K562 (cell line): ENCODE measurements around the gene KMT2E. TPM values are rescaled to one million over a fixed set of nuclear protein-coding genes. Genes with fewer than 3 reads are reported as not detected.

Source experiments
- ATAC-seq: fragments of 200-7000 bp; cut with Tn5 transposase; 3 replicates; pipeline ENCODE4 v1.9.1; 2020; ENCODE audit warnings: moderate library complexity
- BruUV-seq: library from RNA; stranded (reverse); fragments of 400-500 nt; replicated peaks from 2 replicates; lab custom pipeline; 2021; lab: Mats Ljungman, UMichigan
- CTCF ChIA-PET: fragments of 300-600 bp; formaldehyde crosslinking; extraction: SDS; loops from one replicate; lab custom pipeline; 2021; ENCODE audit warnings: low intra/inter-chr PET ratio; lab: Yijun Ruan, JAX
- POLR2A ChIA-PET: fragments of 300-600, 350-650 bp; sonication (Branson Sonifier 250); formaldehyde crosslinking; extraction: SDS; loops from one replicate; lab custom pipeline; 2021; ENCODE audit warnings: antibody characterized with exemption, inconsistent platforms; lab: Yijun Ruan, JAX
- DNase-seq, 4 experiments: peaks; one replicate each; pipeline versions ENCODE4 v3.0.0 to v3.0.0-alpha.2; 2011 to 2018; ENCODE audit warnings: low spot score in 3 of 4, mixed read lengths in 3 of 4; ENCODE audit errors: extremely low read depth in 1 of 4
- FAIRE-seq: peaks from 2 replicates; lab custom pipeline; 2011; peaks lifted over from hg19 to GRCh38; lab: Jason Lieb, UNC
- H2AFZ ChIP-seq: 2 replicates; pipeline ENCODE4 v1.6.0; 2011; ENCODE audit warnings: low read depth, low read length, control low read depth, inconsistent platforms
- H3K27ac ChIP-seq: fragments of 200-600 bp; 3 replicates; pipeline ENCODE4 v1.8.0; 2011; ENCODE audit warnings: low read depth, mild to moderate bottlenecking, control low read depth, inconsistent platforms, low read length, moderate library complexity, mixed read lengths; ENCODE audit errors: extremely low read depth
- H3K27me3 ChIP-seq, 2 experiments: fragments of 300-600 bp in 1 of 2; 2 replicates in 1 of 2; 3 replicates in 1 of 2; pipeline versions ENCODE4 v1.6.0 to v1.8.0; 2011; ENCODE audit warnings: inconsistent platforms in 2 of 2, low read length in 2 of 2, mild to moderate bottlenecking in 1 of 2, mixed read lengths in 1 of 2, moderate library complexity in 1 of 2; ENCODE audit not compliant: control insufficient read depth in 2 of 2, insufficient read depth in 2 of 2
- H3K36me3 ChIP-seq: fragments of 300-600 bp; 3 replicates; pipeline ENCODE4 v1.8.0; 2011; ENCODE audit warnings: mild to moderate bottlenecking, low read length, inconsistent platforms; ENCODE audit not compliant: control insufficient read depth, insufficient read depth
- H3K4me1 ChIP-seq, 2 experiments: fragments of 200-600 bp in 1 of 2; replicated peaks in 1 of 2; 2 replicates in 1 of 2; 3 replicates in 1 of 2; pipeline versions ENCODE4 v1.5.1 to v1.8.0; 2011; ENCODE audit warnings: inconsistent platforms in 2 of 2, low read length in 2 of 2, mild to moderate bottlenecking in 1 of 2, mixed read lengths in 1 of 2, moderate library complexity in 1 of 2; ENCODE audit not compliant: control insufficient read depth in 2 of 2, insufficient read depth in 2 of 2
- H3K4me2 ChIP-seq: 2 replicates; pipeline ENCODE4 v1.6.1; 2011; ENCODE audit warnings: low read length, control low read depth, inconsistent platforms, mixed read lengths; ENCODE audit not compliant: insufficient read depth
- H3K4me3 ChIP-seq: fragments of 200-600 bp; sonication (generic), shearing (Covaris generic); 2 replicates; pipeline ENCODE4 v1.5.1; 2016; ENCODE audit warnings: control low read depth, inconsistent platforms
- H3K79me2 ChIP-seq: fragments of 200-600 bp; 3 replicates; pipeline ENCODE4 v1.8.0; 2011; ENCODE audit warnings: low read length, inconsistent platforms; ENCODE audit not compliant: control insufficient read depth, insufficient read depth
- H3K9ac ChIP-seq, 2 experiments: 2 replicates each; pipeline versions ENCODE4 v1.6.0 to v1.6.1; 2011; ENCODE audit warnings: low read depth in 2 of 2, low read length in 2 of 2, control low read depth in 1 of 2, inconsistent platforms in 1 of 2, mild to moderate bottlenecking in 1 of 2, mixed read lengths in 1 of 2; ENCODE audit not compliant: insufficient read depth in 1 of 2
- H3K9me1 ChIP-seq: one replicate; pipeline ENCODE4 v1.6.0; 2011; ENCODE audit warnings: inconsistent platforms, mild to moderate bottlenecking, low read length, moderate library complexity; ENCODE audit not compliant: control insufficient read depth, insufficient read depth
- H3K9me3 ChIP-seq: replicated peaks from 2 replicates; pipeline ENCODE4 v1.5.1; 2011; ENCODE audit warnings: low read depth, low read length, inconsistent platforms; ENCODE audit not compliant: control insufficient read depth, insufficient read depth
- H4K20me1 ChIP-seq: replicated peaks from 2 replicates; pipeline ENCODE4 v1.6.1; 2011; ENCODE audit warnings: low read length, inconsistent platforms, mixed read lengths; ENCODE audit not compliant: control insufficient read depth, insufficient read depth
- BRD9 ChIP-seq: fragments of 450-650 bp; IDR thresholded peaks from 2 replicates; pipeline ENCODE4 v1.6.1; 2018; ENCODE audit warnings: low read depth; ENCODE audit not compliant: partially characterized antibody
- E2F1 ChIP-seq: sonication (generic); formaldehyde crosslinking; IDR thresholded peaks from 2 replicates; pipeline ENCODE4 v1.8.1; 2023; ENCODE audit warnings: mild to moderate bottlenecking, missing genetic modification reagents, moderate library complexity
- MAFG ChIP-seq: fragments of 450-650 bp; conservative IDR thresholded peaks from 2 replicates; pipeline ENCODE4 v1.6.1; 2016; ENCODE audit warnings: missing genetic modification characterization, missing compliant biosample characterization
- UBTF ChIP-seq, 2 experiments: IDR thresholded peaks; 2 replicates each; pipeline ENCODE4 v1.6.1; 2012; ENCODE audit warnings: improper control_type of control experiment in 2 of 2, low read depth in 2 of 2, low read length in 2 of 2, borderline replicate concordance in 1 of 2
- ZNF639 ChIP-seq, 2 experiments: fragments of 200-800 bp in 1 of 2; sonication (Bioruptor generic) in 1 of 2; sonication (generic) in 1 of 2; formaldehyde crosslinking in 1 of 2; IDR thresholded peaks in 1 of 2; conservative IDR thresholded peaks in 1 of 2; 2 replicates each; pipeline versions ENCODE4 v1.5.0 to v1.6.1; 2016 to 2020; ENCODE audit warnings: missing compliant biosample characterization in 1 of 2, missing genetic modification characterization in 1 of 2, missing genetic modification reagents in 1 of 2
- ZNF655 ChIP-seq: fragments of 250-450 bp; sonication (Bioruptor Pico); IDR thresholded peaks from 2 replicates; pipeline ENCODE4 v1.5.0; 2021
- WGBS: fragments of 100-300 bp; shearing (Covaris generic); methylation state at CpG from one replicate; pipeline ENCODE4 v1.1.6; 2016; ENCODE audit warnings: low coverage, mixed read lengths; ENCODE audit not compliant: insufficient coverage; ENCODE audit errors: missing lambda C conversion rate; 5-methylcytosine and 5-hydroxymethylcytosine counted together
- in situ Hi-C: fragments of 300-500 bp; cut with MboI; formaldehyde crosslinking; loops from 4 replicates; pipeline ENCODE4 v1.15.0; 2018; ENCODE audit warnings: inconsistent platforms, mixed read lengths
- intact Hi-C: fragments of 100-400 bp; cut with micrococcal nuclease; formaldehyde crosslinking; loops from 2 replicates; pipeline ENCODE4 v1.14.2; 2022
- polyA plus RNA-seq, 8 experiments: library from polyadenylated mRNA; depleted of rRNA in 4 of 8; stranded (reverse) in 5 of 8; unstranded in 3 of 8; fragments of >200 nt; fragmentation: Nextera tagmentation in 2 of 8; fragmentation: Illumina TruSeq in 1 of 8; extraction: Ambion mirVana in 2 of 8; extraction: Trizol in 1 of 8; gene quantifications; 2 replicates each; pipeline versions ENCODE4 v1.2.1 to v1.2.3, GENCODE V29; 2011 to 2014; ENCODE audit warnings: inconsistent platforms in 1 of 8, missing spikeins in 1 of 8
- total RNA-seq, 7 experiments: library from RNA; depleted of rRNA in 6 of 7; stranded (reverse); fragments of >200 nt in 6 of 7; fragmentation: Illumina TruSeq in 2 of 7; extraction: Trizol in 2 of 7; gene quantifications; 2 replicates each; pipeline versions ENCODE4 v1.2.1 to v1.2.3, GENCODE V29; 2011 to 2021; ENCODE audit warnings: low replicate concordance in 1 of 7

KMT2E gene
- total and polyA plus RNA-seq, 9 of the 15 experiments (the other 6 are each of a cell fraction or from before 2014, with no cell fraction given): 8.9 to 55.3 (median 38.1) TPM

GRCh38 chr7:105079348-105079747 is 65.3 kb downstream of the KMT2E start:
- Histone ChIP-seq H3K4me3 (no peak overlapping the region), H3K4me2 (no peak overlapping the region), H3K27me3 (no peaks in the 10 kb centered on the region)
- TF ChIP-seq BRD9: no peak
- no peak for TF ChIP-seq ZNF655 (CRISPR knock-in tag)
- TF ChIP-seq MAFG (tag): no peak
- TF ChIP-seq ZNF639 (CRISPR knock-in tag; conservative IDR thresholded peaks at IDR 0.05 in 1 of 2, IDR thresholded peaks at IDR 0.05 in 1 of 2): no peak
- no peak for TF ChIP-seq E2F1 (CRISPR knock-in tag)
- TF ChIP-seq UBTF (IDR thresholded peaks at IDR 0.05; ENCODE audit: borderline replicate concordance in 1 of 2, low read depth in 2 of 2, low read length in 2 of 2): no peak
- TF ChIP-seq, all 486 proteins: peak for 0
- peaks cover 90% of the 10 kb centered on the region for H3K36me3 ChIP-seq
- ATAC-seq (no peak), FAIRE-seq (no peak), DNase-seq (no peak)
- intact Hi-C loops (no loop called here), in situ Hi-C loops (no loop called here)
- H3K27ac ChIP-seq: no peak overlapping the region
- ChIA-PET POLR2A (interaction anchor here (0.8 kb wide), 1 partner anchor 96 kb away, joined by 3 read pairs; no protein-coding TSS in a partner anchor), CTCF (no interaction called here)
- WGBS: 98% methylated on average over 6 of the region's 6 CpGs
- H4K20me1 ChIP-seq: no peaks in the 10 kb centered on the region
- H3K9ac ChIP-seq: no peak overlapping the region
- H3K9me1 ChIP-seq: no peaks in the 10 kb centered on the region
- no peaks in the 10 kb centered on the region for H3K9me3 ChIP-seq
- no peak overlapping the region for H2AFZ ChIP-seq
- no TSS peak for BruUV-seq
- H3K4me1 ChIP-seq: no peaks in the 10 kb centered on the region
- no peaks in the 10 kb centered on the region for H3K79me2 ChIP-seq
